Adrenal gland (tissue), 12 donors: ENCODE measurements around the gene RAPGEF4. TPM values are rescaled to one million over a fixed set of nuclear protein-coding genes. Genes with fewer than 3 reads are reported as not detected.

Experiments
- DNase-seq, 7 donors: peaks; one replicate each; pipeline ENCODE4 v3.0.0-alpha.2; 2019 to 2020
- H3K27ac ChIP-seq, 5 donors: fragments of 200-600 bp; sonication (generic) in 4 of 5; 1 replicate in 3 of 5; 2 replicates in 2 of 5; pipeline versions ENCODE4 v1.5.1 to v1.8.0; 2016 to 2020; ENCODE audit warnings: mild to moderate bottlenecking in 1 of 5
- H3K27me3 ChIP-seq: fragments of 200-600 bp; 2 replicates; pipeline ENCODE4 v1.8.0; 2021
- H3K36me3 ChIP-seq, 2 donors: fragments of 200-600 bp; replicated peaks in 1 of 2; 1 replicate in 1 of 2; 2 replicates in 1 of 2; pipeline versions ENCODE4 v1.5.1 to v1.8.0; 2018 to 2022
- H3K4me1 ChIP-seq, 2 donors: fragments of 200-600 bp; replicated peaks in 1 of 2; 1 replicate in 1 of 2; 2 replicates in 1 of 2; pipeline versions ENCODE4 v1.5.1 to v1.8.0; 2018 to 2021
- H3K4me3 ChIP-seq, 4 donors: fragments of 200-600 bp; sonication (generic) in 3 of 4; one replicate each; pipeline ENCODE4 v1.5.1; 2016 to 2018
- H3K9me3 ChIP-seq, 3 donors: fragments of 200-600 bp; sonication (generic) in 1 of 3; replicated peaks in 1 of 3; 1 replicate in 2 of 3; 2 replicates in 1 of 3; pipeline versions ENCODE4 v1.5.1 to v1.8.0; 2016 to 2021
- POLR2A ChIP-seq, 2 donors: fragments of 450-650 bp; IDR thresholded peaks; one replicate each; pipeline ENCODE4 v1.6.1; 2017; ENCODE audit warnings: antibody characterized with exemption in 2 of 2, mild to moderate bottlenecking in 2 of 2, moderate library complexity in 1 of 2
- WGBS, 4 donors: extraction: QIAGEN DNeasy Blood & Tissue Kit in 2 of 4; methylation state at CpG; one replicate each; pipeline versions ENCODE4 v1.1.5 to v1.1.7; 2013 to 2017; 5-methylcytosine and 5-hydroxymethylcytosine counted together
- intact Hi-C, 2 donors: fragments of 100-400 bp; cut with DNase I; formaldehyde crosslinking; loops; one replicate each; pipeline versions ENCODE4 v1.14.1 to v1.15.0; 2022 to 2023
- polyA plus RNA-seq, 3 donors: library from polyadenylated mRNA; stranded (reverse); fragments of 200-250 nt in 2 of 3; fragments of 350-450 nt in 1 of 3; fragmentation: Illumina TruSeq in 1 of 3; extraction: RNeasy Lipid Tissue Mini Kit (QIAGEN cat#74804) in 1 of 3; gene quantifications; one replicate each; pipeline ENCODE4 v1.2.3, GENCODE V29; 2013 to 2014
- total RNA-seq, 9 donors: library from RNA; depleted of rRNA in 4 of 9; stranded (reverse); fragments of >200 nt in 4 of 9; fragments of 120-200 nt in 1 of 9; fragmentation: NEBNext Ultra II Directional in 1 of 9; extraction: Animal tissue kit (Norgen Biotek cat#: 25700) in 1 of 9; gene quantifications; one replicate each; pipeline versions ENCODE4 v1.1.0 to v1.2.4, GENCODE V29; 2013 to 2023
- TF ChIP-seq, protein P1 (sequence below), 6 experiments: fragments of 450-650 bp in 4 of 6; fragments of 200-600 bp in 2 of 6; sonication (generic) in 1 of 6; IDR thresholded peaks; 1 replicate in 5 of 6; 2 replicates in 1 of 6; pipeline versions ENCODE4 v1.5.1 to v1.8.0; 2016 to 2021; ENCODE audit warnings: antibody characterized with exemption in 6 of 6, mild to moderate bottlenecking in 2 of 6, moderate library complexity in 1 of 6
- donor health status: healthy with polysubstance abuse.
- donor health status: Bipolar disorder and iron deficiency.
- donor health status: DM: yes; HTN: yes; CAD: no.
- donor health status: DM: no; HTN: no; CAD: no.
- donor health status: DM: no; HTN: no; CAD: no.
- donor health status: DM: yes; HTN: yes; CAD: no.

RAPGEF4 gene
- total and polyA plus RNA-seq, 12 donors: 24.8 to 288 (median 101) TPM

DNA sequence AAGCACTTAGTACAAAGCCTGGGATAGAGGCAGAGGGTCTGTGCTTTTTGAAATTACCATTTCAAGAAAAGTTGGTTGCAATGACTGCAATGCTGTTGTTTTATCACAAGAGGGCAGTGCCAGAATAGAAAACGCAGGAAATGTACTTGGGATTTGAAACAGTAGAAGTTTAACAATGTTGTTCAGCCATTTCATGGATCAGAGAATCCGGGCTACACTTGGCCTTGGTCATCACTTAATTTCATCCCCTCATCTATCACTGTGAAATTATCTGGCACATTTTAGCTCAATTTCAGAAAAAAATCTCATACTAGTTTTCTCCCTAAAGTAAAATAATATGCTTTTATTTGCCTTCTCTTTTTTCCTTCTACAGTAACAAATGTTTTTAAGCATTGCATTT, 70.8 kb downstream of the RAPGEF4 start:
- no peak for TF ChIP-seq POLR2A (IDR thresholded peaks at IDR 0.05)
- TF ChIP-seq, protein P1, sequence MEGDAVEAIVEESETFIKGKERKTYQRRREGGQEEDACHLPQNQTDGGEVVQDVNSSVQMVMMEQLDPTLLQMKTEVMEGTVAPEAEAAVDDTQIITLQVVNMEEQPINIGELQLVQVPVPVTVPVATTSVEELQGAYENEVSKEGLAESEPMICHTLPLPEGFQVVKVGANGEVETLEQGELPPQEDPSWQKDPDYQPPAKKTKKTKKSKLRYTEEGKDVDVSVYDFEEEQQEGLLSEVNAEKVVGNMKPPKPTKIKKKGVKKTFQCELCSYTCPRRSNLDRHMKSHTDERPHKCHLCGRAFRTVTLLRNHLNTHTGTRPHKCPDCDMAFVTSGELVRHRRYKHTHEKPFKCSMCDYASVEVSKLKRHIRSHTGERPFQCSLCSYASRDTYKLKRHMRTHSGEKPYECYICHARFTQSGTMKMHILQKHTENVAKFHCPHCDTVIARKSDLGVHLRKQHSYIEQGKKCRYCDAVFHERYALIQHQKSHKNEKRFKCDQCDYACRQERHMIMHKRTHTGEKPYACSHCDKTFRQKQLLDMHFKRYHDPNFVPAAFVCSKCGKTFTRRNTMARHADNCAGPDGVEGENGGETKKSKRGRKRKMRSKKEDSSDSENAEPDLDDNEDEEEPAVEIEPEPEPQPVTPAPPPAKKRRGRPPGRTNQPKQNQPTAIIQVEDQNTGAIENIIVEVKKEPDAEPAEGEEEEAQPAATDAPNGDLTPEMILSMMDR (IDR thresholded peaks at IDR 0.05): peak; percentile 76 to 92 (median 85)
- Histone ChIP-seq H3K9me3 (no peaks in the 10 kb centered on the region), H3K4me1 (no peaks in the 10 kb centered on the region), H3K36me3 (no peaks in the 10 kb centered on the region), H3K4me3 (no peak overlapping the region), H3K27me3 (no peaks in the 10 kb centered on the region), H3K27ac (no peak overlapping the region)
- peak in 2 of 7 donors; percentile 31 to 35 for DNase-seq
- WGBS, 4 donors: 0 to 4% (median 2%) methylated on average over 2 of the region's 2 CpGs
- intact Hi-C loops: loop anchor here (5.0 to 10.0 kb wide), 3 partner anchors 218 to 408 kb away; no protein-coding TSS in a partner anchor

DNA sequence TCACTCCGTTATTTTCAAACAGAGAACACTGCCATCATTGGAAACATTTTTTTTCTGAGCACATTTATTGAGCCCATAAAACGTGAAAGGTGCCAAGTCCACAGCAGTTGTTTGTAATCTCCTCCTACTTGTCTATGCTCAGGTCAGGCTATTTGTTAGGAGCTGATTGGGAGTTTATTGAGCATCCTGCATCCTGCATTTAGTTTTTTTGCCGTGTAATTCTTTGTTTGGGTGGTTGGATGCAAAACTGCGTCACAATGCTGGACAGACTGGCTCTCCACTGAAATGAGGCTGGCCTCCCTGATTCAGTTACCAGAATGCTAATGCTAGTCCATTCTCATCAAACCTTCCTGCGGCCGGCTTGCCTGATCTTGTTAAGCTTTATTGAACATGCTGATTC, 71.4 kb downstream of the RAPGEF4 start:
- no peak overlapping the region for H3K4me3 ChIP-seq
- H3K9me3 ChIP-seq: no peaks in the 10 kb centered on the region
- DNase-seq: peak in 1 of 7 donors; percentile 74
- H3K36me3 ChIP-seq: no peaks in the 10 kb centered on the region
- intact Hi-C loops: loop anchor here (5.0 to 10.0 kb wide), 3 partner anchors 218 to 408 kb away; no protein-coding TSS in a partner anchor
- H3K4me1 ChIP-seq: no peaks in the 10 kb centered on the region
- no peaks in the 10 kb centered on the region for H3K27me3 ChIP-seq
- TF ChIP-seq POLR2A (IDR thresholded peaks at IDR 0.05): no peak
- no peak overlapping the region for H3K27ac ChIP-seq
- WGBS, 4 donors: 76 to 78% (median 77%) methylated on average over 6 of the region's 6 CpGs

DNA sequence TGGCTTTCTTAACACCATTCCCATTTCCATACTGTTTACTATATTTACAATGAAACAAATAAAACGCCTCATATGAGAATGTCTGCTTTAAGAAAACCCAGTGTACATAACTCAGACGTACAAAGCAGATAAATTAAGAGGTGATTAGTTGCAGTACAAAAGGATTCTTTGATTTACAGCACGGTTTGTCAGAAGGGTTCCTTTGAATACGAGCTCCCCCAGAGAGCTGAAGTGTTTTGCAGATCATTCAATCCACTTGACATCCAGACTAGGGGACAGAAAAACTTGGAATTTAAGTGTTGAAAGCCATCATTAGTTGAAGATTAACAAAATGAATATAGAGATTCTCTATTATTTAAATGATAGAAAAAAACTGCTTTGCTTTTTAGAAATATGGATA, 72.5 kb downstream of the RAPGEF4 start:
- 85 to 90% (median 86%) methylated on average over 4 of the region's 4 CpGs for WGBS, 4 donors
- intact Hi-C loops: loop anchor here (5.0 to 10.0 kb wide), 3 partner anchors 217 to 407 kb away; no protein-coding TSS in a partner anchor
- TF ChIP-seq, protein P1 (IDR thresholded peaks at IDR 0.05): no peak
- no peak for TF ChIP-seq POLR2A (IDR thresholded peaks at IDR 0.05)
- Histone ChIP-seq H3K27ac (no peak overlapping the region), H3K4me1 (no peaks in the 10 kb centered on the region), H3K27me3 (no peaks in the 10 kb centered on the region), H3K4me3 (no peak overlapping the region), H3K36me3 (no peaks in the 10 kb centered on the region), H3K9me3 (no peaks in the 10 kb centered on the region)
- DNase-seq: no peak

DNA sequence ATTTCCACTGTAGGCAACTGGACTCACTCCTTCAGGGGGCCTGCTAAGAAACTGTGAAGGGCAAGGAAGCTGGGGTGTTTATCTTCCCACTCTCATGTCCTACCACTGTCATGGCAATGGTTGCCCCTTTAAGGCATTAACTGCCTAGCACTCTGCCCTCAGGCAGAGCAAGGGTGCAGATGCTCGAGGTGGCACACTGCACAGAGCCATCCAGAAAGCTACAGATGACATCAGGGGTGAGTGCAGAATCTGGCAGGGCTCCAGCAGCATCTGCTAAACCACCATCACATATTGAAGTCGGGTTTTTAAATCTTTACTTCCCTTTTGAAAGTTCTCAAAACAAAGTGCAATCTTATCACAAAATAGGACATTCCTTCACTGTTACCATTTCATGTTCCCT, 75.4 kb downstream of the RAPGEF4 start:
- H3K9me3 ChIP-seq: no peaks in the 10 kb centered on the region
- no peak overlapping the region for H3K27ac ChIP-seq
- intact Hi-C loops: loop anchor here (5.0 to 10.0 kb wide), 2 partner anchors 54 to 121 kb away; no protein-coding TSS in a partner anchor
- no peaks in the 10 kb centered on the region for H3K27me3 ChIP-seq
- no peak overlapping the region for H3K4me3 ChIP-seq
- peak in 2 of 7 donors; percentile 24 to 82 for DNase-seq
- no peak for TF ChIP-seq POLR2A (IDR thresholded peaks at IDR 0.05)
- TF ChIP-seq, protein P1 (IDR thresholded peaks at IDR 0.05): no peak
- WGBS, 4 donors: 42 to 54% (median 53%) methylated on average over 2 of the region's 2 CpGs
- H3K4me1 ChIP-seq: peaks cover 0 to 5% of the 10 kb centered on the region in 2 donors
- H3K36me3 ChIP-seq: no peaks in the 10 kb centered on the region

DNA sequence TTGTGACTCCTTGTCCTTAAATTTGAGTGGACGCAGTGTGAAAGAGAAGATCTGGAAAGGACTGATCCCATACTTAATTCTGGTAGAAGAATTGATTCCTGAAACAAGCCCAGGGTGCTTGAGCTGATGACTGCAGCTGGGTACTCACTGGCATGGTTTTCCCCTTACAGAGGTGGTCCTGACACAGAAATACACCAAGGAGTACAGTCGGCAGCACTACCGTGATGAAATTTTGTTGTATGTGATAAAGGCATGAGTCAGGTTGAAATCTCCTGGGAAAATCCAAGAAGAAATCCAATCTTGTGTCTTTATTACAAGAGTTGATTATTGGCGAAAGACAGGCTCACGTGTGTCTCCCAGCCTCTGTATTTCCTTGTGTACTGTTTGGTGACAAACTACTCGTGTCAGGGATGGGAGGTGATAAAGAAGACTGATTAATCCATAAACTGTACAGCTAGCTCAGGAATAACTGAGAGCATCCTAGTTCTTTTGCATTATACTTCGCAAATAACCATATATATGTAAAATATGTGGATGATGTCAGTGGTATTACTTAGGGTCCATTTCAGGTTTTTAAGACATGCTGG, 76.6 kb downstream of the RAPGEF4 start:
- Histone ChIP-seq H3K4me3 (no peak overlapping the region), H3K27me3 (no peaks in the 10 kb centered on the region), H3K36me3 (no peaks in the 10 kb centered on the region), H3K9me3 (no peaks in the 10 kb centered on the region), H3K4me1 (peaks cover 0 to 12% of the 10 kb centered on the region in 2 donors), H3K27ac (no peak overlapping the region)
- 67 to 89% (median 81%) methylated on average over 7 of the region's 7 CpGs for WGBS, 4 donors
- intact Hi-C loops: loop anchor here (5.0 to 10.0 kb wide), 2 partner anchors 53 to 120 kb away; no protein-coding TSS in a partner anchor
- TF ChIP-seq, protein P1 (IDR thresholded peaks at IDR 0.05): no peak
- no peak for TF ChIP-seq POLR2A (IDR thresholded peaks at IDR 0.05)
- no peak for DNase-seq
